ENCODE data around the gene PLPPR2. TPM values are rescaled to one million over a fixed set of nuclear protein-coding genes. Genes with fewer than 3 reads are reported as not detected.
"Not testable (repeated sequence)": the region's sequence is repeated elsewhere in the genome, so short reads cannot be mapped to it uniquely, and the experiment has no call there.

Gene PLPPR2
- total and polyA plus RNA-seq, 3 experiments from 2014 or later: 1.2 to 2.2 (median 2.1) TPM

- peak within 1 kb of the TSS; percentile 86 to 99 (median 95) for H3K4me3 Mint-ChIP-seq
- Histone ChIP-seq H3K27ac (ENCODE audit: low read depth, low read length) (peak within 1 kb of the TSS; percentile 72), H3K9me3 (ENCODE audit: low read length) (no peaks in the 10 kb centered on the region), H3K27me3 (ENCODE audit: insufficient read depth, low read length, poor library complexity, severe bottlenecking) (no peaks in the 10 kb centered on the region), H3K4me1 (ENCODE audit: insufficient read depth, low read length) (peaks cover 20% of the 10 kb centered on the region), H3K36me3 (ENCODE audit: insufficient read depth, low read length) (no peaks in the 10 kb centered on the region), H3K4me3 (ENCODE audit: low read length) (peak within 1 kb of the TSS; percentile 85)
- H3K36me3 Mint-ChIP-seq: peaks cover 2 to 12% (median 8%) of the 10 kb centered on the region in 3 donors
- DNase-seq: peak; percentile 98 to 99 (median 98)
- CTCF ChIA-PET: interaction anchor here (0.7 to 2.8 kb wide), 4 partner anchors 23 to 137 kb away, joined by 3 to 12 read pairs (median 4); partner anchors contain the start of gene SWSAP1
- peaks cover 23 to 31% (median 30%) of the 10 kb centered on the region in 3 donors for H3K4me1 Mint-ChIP-seq
- POLR2A ChIA-PET: interaction anchor here (0.7 to 1.8 kb wide), 5 partner anchors 12 to 35 kb away, joined by 3 to 24 read pairs (median 5); partner anchors contain the start of gene SWSAP1
- peaks cover 0 to 2% (median 0%) of the 10 kb centered on the region in 5 donors for H3K9me3 Mint-ChIP-seq
- peak within 1 kb of the TSS; percentile 69 to 97 (median 93) for H3K27ac Mint-ChIP-seq
- peaks cover 0 to 2% of the 10 kb centered on the region in 2 donors for H3K27me3 Mint-ChIP-seq
Measured at GRCh38 chr19:11346104-11346940, 8.9 kb upstream of the PLPPR2 start, which contains the start of the genes CCDC159 and TMEM205. Gene CCDC159, plus strand, starts transcription at chr19:11346519. Its CDS starts 88 bp downstream, at chr19:11346607. Gene TMEM205, minus strand, starts transcription at chr19:11346268. Its CDS starts 649 bp downstream, at chr19:11345619.

GRCh38 chr19:11347546-11348039 is 7.6 kb upstream of the PLPPR2 start:
- peaks cover 0 to 2% (median 0%) of the 10 kb centered on the region in 5 donors for H3K9me3 Mint-ChIP-seq
- H3K4me3 Mint-ChIP-seq: peak overlapping the region; percentile 86 to 99 (median 95)
- H3K27ac Mint-ChIP-seq: peak overlapping the region in 6 of 8 donors; percentile 37 to 97 (median 93)

GRCh38 chr19:11349171-11349570 is 6.1 kb upstream of the PLPPR2 start:
- H3K27me3 ChIP-seq (ENCODE audit: insufficient read depth, low read length, poor library complexity, severe bottlenecking): no peaks in the 10 kb centered on the region
- Mint-ChIP-seq H3K27me3 (peaks cover 0 to 4% of the 10 kb centered on the region in 2 donors), H3K4me1 (peaks cover 23 to 31% (median 30%) of the 10 kb centered on the region in 3 donors), H3K9me3 (peaks cover 0 to 2% (median 0%) of the 10 kb centered on the region in 5 donors), H3K4me3 (no peak overlapping the region), H3K36me3 (peaks cover 2 to 8% (median 8%) of the 10 kb centered on the region in 3 donors), H3K27ac (no peak overlapping the region)
- no peaks in the 10 kb centered on the region for H3K9me3 ChIP-seq (ENCODE audit: low read length)
- POLR2A ChIA-PET: no interaction called here
- CTCF ChIA-PET: no interaction called here
- no peak overlapping the region for H3K27ac ChIP-seq (ENCODE audit: low read depth, low read length)
- no peak overlapping the region for H3K4me3 ChIP-seq (ENCODE audit: low read length)
- DNase-seq: no peak
- no peaks in the 10 kb centered on the region for H3K36me3 ChIP-seq (ENCODE audit: insufficient read depth, low read length)
- H3K4me1 ChIP-seq (ENCODE audit: insufficient read depth, low read length): peaks cover 20% of the 10 kb centered on the region

More at GRCh38 chr19:11347546-11348039, 7.6 kb upstream of the PLPPR2 start:
- no peaks in the 10 kb centered on the region for H3K9me3 ChIP-seq (ENCODE audit: low read length)
- H3K27ac ChIP-seq (ENCODE audit: low read depth, low read length): no peak overlapping the region
- H3K27me3 ChIP-seq (ENCODE audit: insufficient read depth, low read length, poor library complexity, severe bottlenecking): no peaks in the 10 kb centered on the region
- Mint-ChIP-seq H3K36me3 (peaks cover 2 to 10% (median 8%) of the 10 kb centered on the region in 3 donors), H3K27me3 (peaks cover 0 to 2% of the 10 kb centered on the region in 2 donors), H3K4me1 (peaks cover 23 to 31% (median 30%) of the 10 kb centered on the region in 3 donors)
- ChIA-PET POLR2A (interaction anchor here (0.5 to 1.8 kb wide), 2 partner anchors 24 to 27 kb away, joined by 3 to 24 read pairs; partner anchors contain the start of gene SWSAP1), CTCF (interaction anchor here (1.3 to 2.8 kb wide), 3 partner anchors 27 to 33 kb away, joined by 3 to 12 read pairs (median 5); partner anchors contain the start of gene SWSAP1)
- no peak overlapping the region for H3K4me3 ChIP-seq (ENCODE audit: low read length)
- no peaks in the 10 kb centered on the region for H3K36me3 ChIP-seq (ENCODE audit: insufficient read depth, low read length)
- no peak for DNase-seq
- peaks cover 20% of the 10 kb centered on the region for H3K4me1 ChIP-seq (ENCODE audit: insufficient read depth, low read length)

GRCh38 chr19:11354102-11354501 is 1.1 kb upstream of the PLPPR2 start:
- Mint-ChIP-seq H3K27me3 (peaks cover 11 to 15% of the 10 kb centered on the region in 2 donors), H3K27ac (peak overlapping the region in 2 of 8 donors; percentile 62 to 94), H3K4me1 (peaks cover 7 to 17% (median 11%) of the 10 kb centered on the region in 3 donors), H3K4me3 (peak overlapping the region in 3 of 7 donors; percentile 2 to 44 (median 19))
- H3K9me3 Mint-ChIP-seq; H3K4me3 ChIP-seq (ENCODE audit: low read length); H3K36me3 Mint-ChIP-seq; H3K9me3 ChIP-seq (ENCODE audit: low read length); H3K27me3 ChIP-seq (ENCODE audit: insufficient read depth, low read length, poor library complexity, severe bottlenecking); H3K27ac ChIP-seq (ENCODE audit: low read depth, low read length); POLR2A ChIA-PET; H3K4me1 ChIP-seq (ENCODE audit: insufficient read depth, low read length); DNase-seq; CTCF ChIA-PET; H3K36me3 ChIP-seq (ENCODE audit: insufficient read depth, low read length): not testable (repeated sequence)

GRCh38 chr19:11356074-11356397 is 804 bp downstream of the PLPPR2 start:
- no peaks in the 10 kb centered on the region for H3K9me3 Mint-ChIP-seq
- CTCF ChIA-PET: no interaction called here

GRCh38 chr19:11356676-11357550 is 1.7 kb downstream of the PLPPR2 start:
- peaks cover 7 to 17% (median 11%) of the 10 kb centered on the region in 3 donors for H3K4me1 Mint-ChIP-seq
- H3K27ac ChIP-seq (ENCODE audit: low read depth, low read length): no peak overlapping the region
- H3K4me1 ChIP-seq (ENCODE audit: insufficient read depth, low read length): peaks cover 6% of the 10 kb centered on the region
- ChIA-PET CTCF (no interaction called here), POLR2A (no interaction called here)
- no peaks in the 10 kb centered on the region for H3K36me3 ChIP-seq (ENCODE audit: insufficient read depth, low read length)
- H3K9me3 Mint-ChIP-seq: no peaks in the 10 kb centered on the region
- DNase-seq: no peak
- peak overlapping the region in 1 of 8 donors; percentile 54 for H3K27ac Mint-ChIP-seq
- peaks cover 11 to 15% of the 10 kb centered on the region in 2 donors for H3K27me3 Mint-ChIP-seq
- no peak overlapping the region for H3K4me3 ChIP-seq (ENCODE audit: low read length)
- H3K4me3 Mint-ChIP-seq: peak overlapping the region in 2 of 7 donors; percentile 70
- H3K9me3 ChIP-seq (ENCODE audit: low read length): no peaks in the 10 kb centered on the region
- no peaks in the 10 kb centered on the region for H3K27me3 ChIP-seq (ENCODE audit: insufficient read depth, low read length, poor library complexity, severe bottlenecking)
- H3K36me3 Mint-ChIP-seq: no peaks in the 10 kb centered on the region

More at GRCh38 chr19:11356074-11356397, 804 bp downstream of the PLPPR2 start:
- peak overlapping the region; percentile 64 to 84 (median 77) for H3K4me3 Mint-ChIP-seq
- peak overlapping the region in 7 of 8 donors; percentile 7 to 84 (median 55) for H3K27ac Mint-ChIP-seq
- H3K27me3 Mint-ChIP-seq: peaks cover 11 to 15% of the 10 kb centered on the region in 2 donors
- Histone ChIP-seq H3K36me3 (ENCODE audit: insufficient read depth, low read length) (no peaks in the 10 kb centered on the region), H3K27me3 (ENCODE audit: insufficient read depth, low read length, poor library complexity, severe bottlenecking) (no peaks in the 10 kb centered on the region), H3K27ac (ENCODE audit: low read depth, low read length) (no peak overlapping the region), H3K4me1 (ENCODE audit: insufficient read depth, low read length) (peaks cover 6% of the 10 kb centered on the region), H3K4me3 (ENCODE audit: low read length) (peak overlapping the region; percentile 3), H3K9me3 (ENCODE audit: low read length) (no peaks in the 10 kb centered on the region)
- POLR2A ChIA-PET: no interaction called here
- no peak for DNase-seq
- peaks cover 7 to 17% (median 11%) of the 10 kb centered on the region in 3 donors for H3K4me1 Mint-ChIP-seq
- H3K36me3 Mint-ChIP-seq: no peaks in the 10 kb centered on the region

GRCh38 chr19:11359421-11359820 is 4.2 kb downstream of the PLPPR2 start:
- no peak overlapping the region for H3K27ac Mint-ChIP-seq
- Histone ChIP-seq H3K27ac (ENCODE audit: low read depth, low read length) (no peak overlapping the region), H3K36me3 (ENCODE audit: insufficient read depth, low read length) (no peaks in the 10 kb centered on the region), H3K27me3 (ENCODE audit: insufficient read depth, low read length, poor library complexity, severe bottlenecking) (no peaks in the 10 kb centered on the region), H3K4me1 (ENCODE audit: insufficient read depth, low read length) (peaks cover 6% of the 10 kb centered on the region), H3K9me3 (ENCODE audit: low read length) (no peaks in the 10 kb centered on the region), H3K4me3 (ENCODE audit: low read length) (no peak overlapping the region)
- H3K9me3 Mint-ChIP-seq: no peaks in the 10 kb centered on the region
- H3K4me3 Mint-ChIP-seq: no peak overlapping the region
- DNase-seq: no peak
- POLR2A ChIA-PET: interaction anchor here (0.6 kb wide), 1 partner anchor 16 kb away, joined by 3 read pairs; no protein-coding TSS in a partner anchor
- CTCF ChIA-PET: no interaction called here
- H3K27me3 Mint-ChIP-seq: peaks cover 9 to 13% of the 10 kb centered on the region in 2 donors
- peaks cover 7 to 15% (median 9%) of the 10 kb centered on the region in 3 donors for H3K4me1 Mint-ChIP-seq
- peaks cover 0 to 3% (median 0%) of the 10 kb centered on the region in 3 donors for H3K36me3 Mint-ChIP-seq
